B cell (primary cell): ENCODE results near the gene BBOX1. TPM values are rescaled to one million over a fixed set of nuclear protein-coding genes. Genes with fewer than 3 reads are reported as not detected.

Experiments used
- ATAC-seq: fragments of 200-7000 bp; cut with Tn5 transposase; one replicate; pipeline ENCODE4 v1.10.0; 2021; ENCODE audit warnings: low read depth, mild to moderate bottlenecking, moderate number of reproducible peaks, moderate library complexity
- CTCF ChIA-PET: fragments of 350-600 bp; sonication (Branson Sonifier 250); formaldehyde crosslinking; loops from one replicate; lab custom pipeline; 2021; ENCODE audit warnings: antibody characterized with exemption, inconsistent platforms; lab: Charles Lee
- POLR2A ChIA-PET: fragments of 350-600 bp; sonication (Branson Sonifier 250); formaldehyde crosslinking; loops from one replicate; lab custom pipeline; 2021; ENCODE audit warnings: antibody characterized with exemption; lab: Charles Lee
- DNase-seq: peaks from one replicate; pipeline ENCODE4 v3.0.0; 2013
- H2AFZ ChIP-seq: 2 replicates; pipeline ENCODE4 v1.6.1; 2012; ENCODE audit warnings: mild to moderate bottlenecking, low read depth, low read length; ENCODE audit not compliant: insufficient read depth, poor library complexity, severe bottlenecking
- H3K27ac ChIP-seq, 2 donors: 1 replicate in 1 of 2; 2 replicates in 1 of 2; pipeline ENCODE4 v1.5.1; 2012 to 2013; ENCODE audit warnings: low read length in 2 of 2, mild to moderate bottlenecking in 2 of 2, moderate library complexity in 1 of 2
- H3K27me3 ChIP-seq, 4 experiments: fragments of 200-600 bp in 1 of 4; sonication (generic) in 1 of 4; replicated peaks in 1 of 4; 1 replicate in 2 of 4; 2 replicates in 2 of 4; pipeline versions ENCODE4 v1.6.1 to v1.7.0; 2013 to 2016; ENCODE audit warnings: low read length in 3 of 4, mild to moderate bottlenecking in 2 of 4, mixed read lengths in 1 of 4, moderate library complexity in 1 of 4; ENCODE audit not compliant: insufficient read depth in 4 of 4, control insufficient read depth in 3 of 4; ENCODE audit errors: control extremely low read depth in 1 of 4
- H3K36me3 ChIP-seq, 2 experiments: replicated peaks in 1 of 2; 1 replicate in 1 of 2; 2 replicates in 1 of 2; pipeline versions ENCODE4 v1.6.1 to v1.7.1; 2013; ENCODE audit warnings: low read length in 1 of 2; ENCODE audit not compliant: insufficient read depth in 2 of 2, control insufficient read depth in 1 of 2; ENCODE audit errors: control extremely low read depth in 1 of 2, extremely low read depth in 1 of 2
- H3K4me1 ChIP-seq, 2 donors: fragments of 200-600 bp in 1 of 2; sonication (generic) in 1 of 2; 1 replicate in 1 of 2; 2 replicates in 1 of 2; pipeline versions ENCODE4 v1.5.1 to v1.6.1; 2013 to 2017; ENCODE audit warnings: low read length in 2 of 2; ENCODE audit not compliant: control insufficient read depth in 2 of 2, insufficient read depth in 2 of 2
- H3K4me2 ChIP-seq: replicated peaks from 2 replicates; pipeline ENCODE3; 2012; ENCODE audit warnings: mild to moderate bottlenecking, low read depth, low read length; ENCODE audit not compliant: poor library complexity, severe bottlenecking
- H3K4me3 ChIP-seq, 5 experiments: fragments of 200-600 bp in 1 of 5; sonication (generic) in 1 of 5; 1 replicate in 3 of 5; 2 replicates in 2 of 5; pipeline versions ENCODE4 v1.5.1 to v1.7.0; 2011 to 2016; ENCODE audit warnings: low read length in 4 of 5, mild to moderate bottlenecking in 4 of 5, low read depth in 2 of 5, control low read depth in 1 of 5, moderate library complexity in 1 of 5; ENCODE audit not compliant: insufficient read depth in 1 of 5; ENCODE audit errors: control extremely low read depth in 1 of 5, extremely low read depth in 1 of 5
- H3K79me2 ChIP-seq: fragments of 200-600 bp; sonication (generic); one replicate; pipeline ENCODE4 v1.6.0; 2016; ENCODE audit warnings: low read length; ENCODE audit not compliant: control insufficient read depth, insufficient read depth
- H3K9ac ChIP-seq: fragments of 200-600 bp; sonication (generic); 2 replicates; pipeline ENCODE4 v1.6.1; 2017; ENCODE audit warnings: mild to moderate bottlenecking, low read length, moderate library complexity
- H3K9me3 ChIP-seq, 3 donors: one replicate each; pipeline versions ENCODE4 v1.6.1 to v1.7.1; 2013; ENCODE audit warnings: low read length in 2 of 3; ENCODE audit not compliant: control insufficient read depth in 2 of 3, insufficient read depth in 1 of 3; ENCODE audit errors: control extremely low read depth in 1 of 3
- H4K20me1 ChIP-seq: 2 replicates; pipeline ENCODE4 v1.6.0; 2012; ENCODE audit warnings: mild to moderate bottlenecking, low read length; ENCODE audit not compliant: insufficient read depth, control insufficient read depth, poor library complexity, severe bottlenecking
- H3K27ac Mint-ChIP-seq: one replicate; pipeline ENCODE4 v1.8.0; 2021; ENCODE audit warnings: mixed read lengths
- H3K27me3 Mint-ChIP-seq: one replicate; pipeline ENCODE4 v1.8.0; 2021; ENCODE audit warnings: mixed read lengths
- H3K4me1 Mint-ChIP-seq: one replicate; pipeline ENCODE4 v1.8.0; 2021; ENCODE audit warnings: mixed read lengths
- H3K4me3 Mint-ChIP-seq: one replicate; pipeline ENCODE4 v1.8.0; 2021; ENCODE audit warnings: mixed read lengths
- H3K9me3 Mint-ChIP-seq: one replicate; pipeline ENCODE4 v1.8.0; 2022; ENCODE audit warnings: mixed read lengths; ENCODE audit not compliant: insufficient read depth
- CTCF ChIP-seq: fragments of 200-600 bp; IDR thresholded peaks from one replicate; pipeline ENCODE4 v1.8.0; 2022; ENCODE audit warnings: antibody characterized with exemption, mild to moderate bottlenecking
- EZH2 ChIP-seq: IDR thresholded peaks from 2 replicates; pipeline ENCODE4 v1.6.1; 2012; ENCODE audit warnings: borderline replicate concordance, low read depth, mild to moderate bottlenecking, moderate library complexity, low read length; ENCODE audit not compliant: insufficient read depth, poor library complexity, severe bottlenecking
- WGBS: methylation state at CpG from one replicate; pipeline ENCODE4 v1.1.5; 2013; ENCODE audit warnings: missing lambda C conversion rate; ENCODE audit not compliant: insufficient coverage; 5-methylcytosine and 5-hydroxymethylcytosine counted together
- intact Hi-C: fragments of 100-400 bp; cut with micrococcal nuclease; formaldehyde crosslinking; loops from one replicate; pipeline ENCODE4 v1.10.0; 2022
- polyA plus RNA-seq: library from polyadenylated mRNA; depleted of rRNA; stranded (reverse); fragments of >200 nt; gene quantifications from 2 replicates; pipeline ENCODE4 v1.2.3, GENCODE V29; 2012
- total RNA-seq, 2 donors: library from RNA; stranded (reverse); fragments of 120-200 nt in 1 of 2; gene quantifications; 1 replicate in 1 of 2; 2 replicates in 1 of 2; pipeline versions ENCODE4 v1.2.3 to v1.2.4, GENCODE V29; 2013 to 2022

Gene BBOX1
- total and polyA plus RNA-seq, 2 donors (not counting 1 experiment from before 2014, with no cell fraction given) = not detected

GRCh38 chr11:26992031-26992541 lies 48.5 kb upstream of the BBOX1 start:
- H3K27me3 ChIP-seq = no peaks in the 10 kb centered on the region
- H3K4me3 ChIP-seq = no peak overlapping the region
- H3K9me3 ChIP-seq = peaks cover 0 to 9% (median 0%) of the 10 kb centered on the region in 3 donors
- POLR2A ChIA-PET = no interaction called here
- 83% methylated on average over 1 of the region's 1 CpG for WGBS
- no peaks in the 10 kb centered on the region for H3K79me2 ChIP-seq
- CTCF ChIA-PET = no interaction called here
- no peak overlapping the region for H3K9ac ChIP-seq
- no peak overlapping the region for H2AFZ ChIP-seq
- Mint-ChIP-seq H3K4me1 (no peaks in the 10 kb centered on the region), H3K9me3 (no peaks in the 10 kb centered on the region), H3K27me3 (no peaks in the 10 kb centered on the region), H3K27ac (no peak overlapping the region), H3K4me3 (no peak overlapping the region)
- H3K27ac ChIP-seq = no peak overlapping the region
- DNase-seq = no peak
- H3K4me2 ChIP-seq = no peak overlapping the region
- TF ChIP-seq CTCF = no peak
- no peak for TF ChIP-seq EZH2
- no peaks in the 10 kb centered on the region for H3K36me3 ChIP-seq
- H4K20me1 ChIP-seq = no peaks in the 10 kb centered on the region
- no peaks in the 10 kb centered on the region for H3K4me1 ChIP-seq
- no peak for ATAC-seq
- intact Hi-C loops = no loop called here

- Histone ChIP-seq H3K9ac (no peak within 1 kb of the TSS), H4K20me1 (no peaks in the 10 kb centered on the region), H3K27ac (no peak within 1 kb of the TSS), H3K36me3 (no peaks in the 10 kb centered on the region), H3K27me3 (no peaks in the 10 kb centered on the region), H3K4me1 (no peaks in the 10 kb centered on the region), H3K4me3 (no peak within 1 kb of the TSS), H3K9me3 (peaks cover 0 to 9% (median 0%) of the 10 kb centered on the region in 3 donors), H3K4me2 (no peak within 1 kb of the TSS), H3K79me2 (no peaks in the 10 kb centered on the region), H2AFZ (no peak within 1 kb of the TSS)
- Mint-ChIP-seq H3K27ac (no peak within 1 kb of the TSS), H3K4me3 (no peak within 1 kb of the TSS), H3K4me1 (no peaks in the 10 kb centered on the region), H3K27me3 (no peaks in the 10 kb centered on the region), H3K9me3 (no peaks in the 10 kb centered on the region)
- intact Hi-C loops = no loop called here
- ATAC-seq = no peak
- WGBS = 23% methylated on average over 19 of the region's 22 CpGs
- ChIA-PET POLR2A (no interaction called here), CTCF (no interaction called here)
- DNase-seq = no peak
- no peak for TF ChIP-seq CTCF
- no peak for TF ChIP-seq EZH2
Observed at GRCh38 chr11:26993965-26994457, 46.6 kb upstream of the BBOX1 start, which contains the start of gene FIBIN. Gene FIBIN, plus strand, starts transcription at chr11:26994112. Its CDS starts 415 bp downstream, at chr11:26994527.
